GM18909 (cell line): ENCODE data around the gene POLD4.

Experiments
- ATAC-seq: cut with Tn5 transposase; IDR thresholded peaks from one replicate; pipeline ENCODE4 v1.9.1; 2021; ENCODE audit warnings: mild to moderate bottlenecking; ENCODE audit not compliant: unreplicated experiment, poor library complexity

POLD4 gene

GRCh38 chr11:67390947-67391303 lies 37.6 kb upstream of the POLD4 start:
- no peak for ATAC-seq

GRCh38 chr11:67389477-67389876 lies 36.1 kb upstream of the POLD4 start:
- ATAC-seq = no peak

DNA sequence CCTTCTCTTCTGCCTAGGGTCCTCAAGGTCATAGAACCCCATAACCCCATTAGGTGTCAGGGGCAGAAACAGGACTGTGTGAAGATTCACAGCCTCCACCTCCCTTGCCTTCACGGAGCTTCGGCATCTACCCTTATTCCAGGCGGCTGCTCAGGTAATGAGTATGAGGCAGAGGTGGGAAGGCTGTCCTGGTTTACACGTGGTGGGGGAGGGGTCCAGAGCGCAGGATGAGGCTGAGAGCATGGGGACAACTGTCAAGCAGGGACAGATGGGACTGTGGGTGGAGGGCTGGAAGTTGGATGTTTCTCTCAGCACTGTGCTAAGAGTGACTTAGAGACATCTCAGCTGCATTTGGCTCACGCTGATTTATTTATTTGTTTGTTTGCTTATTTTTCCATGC lies 34.2 kb upstream of the POLD4 start:
- ATAC-seq = no peak

DNA sequence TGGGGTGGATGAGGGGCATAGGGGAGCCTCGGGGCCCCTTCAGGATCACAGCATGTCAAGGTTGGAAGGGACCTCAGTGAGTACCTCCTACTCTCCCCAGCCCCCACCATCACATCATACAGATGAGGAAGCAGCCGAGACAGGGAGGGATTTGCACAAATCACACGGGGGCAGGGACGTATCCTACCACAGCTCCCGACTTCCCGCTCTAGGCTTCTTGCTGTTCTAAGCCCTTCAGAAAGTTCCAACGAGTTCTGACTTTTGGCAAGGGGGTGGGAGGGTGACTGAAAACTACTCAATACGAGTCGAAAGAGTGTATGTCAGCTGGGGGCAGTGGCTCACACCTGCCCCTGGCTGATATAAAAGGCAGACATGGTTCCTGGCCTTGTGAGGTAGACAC lies 33.7 kb upstream of the POLD4 start:
- ATAC-seq = no peak

DNA sequence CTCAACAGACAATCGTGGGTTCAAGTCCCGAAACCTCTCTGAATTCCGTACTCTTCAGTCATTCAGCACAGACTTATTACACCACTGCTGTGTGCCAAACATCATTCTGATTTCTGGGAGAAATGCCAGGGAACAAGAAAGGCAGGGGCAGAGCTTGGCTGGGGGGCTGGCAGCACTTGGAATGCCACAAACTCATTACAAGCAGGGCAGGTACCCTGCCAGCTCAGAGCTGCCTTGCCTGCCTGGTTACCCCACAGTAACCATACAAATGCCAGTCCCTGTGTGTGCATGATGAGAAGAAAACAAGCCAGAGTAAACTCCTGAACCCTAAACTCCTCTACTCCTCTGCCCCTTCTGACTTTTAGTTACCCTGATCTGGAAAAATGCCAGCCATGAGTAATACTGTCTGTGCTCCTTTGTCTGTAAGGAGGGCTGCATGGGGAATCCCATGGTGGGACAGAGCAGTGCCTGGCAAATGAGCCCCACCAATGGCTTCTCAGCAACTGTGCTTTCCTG lies 31.6 kb upstream of the POLD4 start:
- no peak for ATAC-seq

GRCh38 chr11:67382276-67383136 lies 29.2 kb upstream of the POLD4 start:
- no peak for ATAC-seq

DNA sequence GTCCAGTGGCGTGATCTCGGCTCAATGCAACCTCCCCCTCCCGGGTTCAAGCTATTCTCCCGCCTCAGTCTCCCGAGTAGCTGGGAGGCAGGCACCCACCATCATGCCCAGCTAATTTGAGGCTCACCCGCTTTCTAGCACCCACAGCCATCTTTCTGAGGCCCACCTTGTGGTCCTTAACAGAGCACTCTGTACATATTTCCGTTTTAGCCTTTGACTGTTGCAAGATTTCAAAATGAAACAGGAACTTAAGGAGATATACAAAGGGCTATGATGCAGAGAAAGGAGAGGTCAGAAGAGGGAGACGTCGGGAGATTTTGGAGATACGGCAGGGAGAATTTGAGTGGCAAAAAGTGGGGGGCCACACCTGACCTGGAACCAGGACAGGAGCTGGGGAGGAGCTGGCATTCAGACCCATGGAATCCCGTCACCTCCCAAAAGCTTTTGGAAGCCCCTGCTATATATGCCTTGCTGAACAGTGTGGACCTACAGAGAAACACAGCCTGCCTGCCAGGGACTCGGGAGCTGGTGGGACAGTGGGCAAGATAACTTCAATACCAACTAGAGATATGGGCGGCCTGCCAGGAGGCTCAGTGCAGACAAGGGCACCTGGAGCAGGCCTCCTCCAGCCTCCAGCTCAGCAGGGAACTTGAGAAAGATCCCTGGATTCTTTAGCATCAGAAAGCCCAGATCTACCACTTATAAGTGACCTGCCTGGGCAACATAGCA lies 28.1 kb upstream of the POLD4 start:
- ATAC-seq = no peak

GRCh38 chr11:67379061-67380058 lies 26.0 kb upstream of the POLD4 start:
- ATAC-seq = no peak

DNA sequence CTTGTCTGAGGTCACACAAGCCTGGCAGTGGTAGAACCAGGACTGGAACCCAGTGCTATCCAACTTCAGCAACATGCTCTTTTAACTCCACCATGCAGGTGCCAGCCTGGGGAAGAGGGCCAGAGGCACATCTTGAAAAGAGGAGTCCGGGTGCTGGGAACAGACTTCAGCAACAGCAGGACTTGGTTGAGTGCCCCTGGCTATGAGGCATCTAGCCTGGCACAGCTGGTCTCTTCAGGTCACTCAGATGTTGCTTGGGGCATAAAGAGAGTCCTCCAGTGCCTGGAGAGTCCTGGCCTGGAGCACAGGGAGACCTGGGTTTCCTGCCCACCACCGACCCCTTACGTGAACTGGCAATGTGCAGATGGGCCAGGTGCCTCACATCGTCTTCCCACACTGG lies 25.2 kb upstream of the POLD4 start:
- no peak for ATAC-seq

GRCh38 chr11:67376873-67377808 lies 23.8 kb upstream of the POLD4 start:
- no peak for ATAC-seq

DNA sequence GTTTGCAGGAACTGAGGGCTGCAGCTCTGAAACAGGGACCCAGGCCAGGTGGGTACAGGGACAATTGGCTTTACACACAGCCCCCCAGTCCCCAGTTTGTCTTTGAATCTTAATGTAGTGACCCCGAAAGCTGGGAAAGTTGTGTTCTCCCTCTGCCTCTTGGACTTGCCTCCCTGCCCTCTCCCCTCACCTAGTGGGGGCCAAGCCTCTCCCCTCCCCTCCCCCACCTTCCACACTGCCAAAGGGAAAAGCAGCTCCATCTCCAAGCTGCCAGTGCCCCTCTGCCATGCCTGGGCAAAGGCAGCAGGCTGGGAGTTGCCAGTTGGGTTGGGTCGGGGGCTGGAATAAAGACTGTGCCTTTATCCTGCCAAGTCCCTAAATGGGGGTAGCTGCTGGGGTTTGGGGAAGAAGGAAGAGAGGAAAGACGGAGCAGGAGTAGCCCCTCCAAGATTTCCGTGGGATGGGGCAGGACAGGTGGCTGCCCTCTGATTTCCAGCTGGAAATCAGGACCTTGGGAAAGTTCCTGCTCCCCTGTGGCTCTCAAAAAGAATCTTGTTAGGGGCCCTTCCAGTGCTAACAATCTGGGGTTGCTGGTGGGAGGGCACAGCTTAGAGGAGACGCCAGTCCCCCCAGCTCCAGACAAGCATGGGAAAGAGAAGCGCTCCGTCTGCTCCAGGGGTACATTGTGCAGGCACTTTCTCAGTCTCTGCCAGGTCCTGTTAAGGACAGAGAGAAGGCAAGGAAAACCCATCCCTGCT lies 22.9 kb upstream of the POLD4 start:
- no peak for ATAC-seq

DNA sequence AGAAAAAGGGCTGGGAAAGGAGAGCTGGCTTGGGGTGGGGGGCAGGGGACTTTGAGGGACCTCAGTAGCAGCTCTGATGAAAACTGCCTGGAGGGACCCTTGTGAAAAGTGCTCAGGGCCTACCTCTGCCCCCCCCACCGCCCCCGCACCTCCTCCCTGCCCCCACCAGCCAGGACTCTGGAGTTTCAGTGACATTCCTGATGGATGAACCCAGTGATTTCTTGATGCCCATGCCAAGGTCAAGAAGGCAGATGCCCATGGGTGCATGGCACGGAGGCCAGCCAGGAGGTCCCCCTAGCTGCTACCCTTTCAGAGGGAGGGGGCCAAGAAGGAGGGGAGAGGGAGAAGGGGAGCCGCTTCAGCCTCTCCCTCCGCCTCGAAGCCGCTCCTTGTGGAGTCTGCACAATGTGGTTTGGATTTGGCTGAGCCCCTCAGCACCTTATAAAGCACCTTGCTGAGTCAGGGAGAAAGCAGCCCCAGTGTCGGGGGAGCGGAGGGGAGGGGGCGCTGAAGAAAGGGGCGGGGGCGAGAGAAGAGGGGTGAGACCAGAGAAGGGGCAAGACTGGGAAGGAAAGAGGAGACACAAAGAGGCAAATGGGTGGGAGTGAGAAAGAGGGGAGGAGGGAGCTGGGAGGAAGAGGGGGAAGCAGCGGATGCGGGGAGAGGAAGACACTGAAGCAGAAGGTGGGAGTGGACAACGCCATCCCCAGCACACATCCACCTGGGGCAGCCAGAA lies 22.1 kb upstream of the POLD4 start:
- no peak for ATAC-seq

- ATAC-seq = no peak
Measured at GRCh38 chr11:67374571-67375281, 21.4 kb upstream of the POLD4 start.

- ATAC-seq = no peak
Measured at GRCh38 chr11:67373648-67374570, 20.6 kb upstream of the POLD4 start.

DNA sequence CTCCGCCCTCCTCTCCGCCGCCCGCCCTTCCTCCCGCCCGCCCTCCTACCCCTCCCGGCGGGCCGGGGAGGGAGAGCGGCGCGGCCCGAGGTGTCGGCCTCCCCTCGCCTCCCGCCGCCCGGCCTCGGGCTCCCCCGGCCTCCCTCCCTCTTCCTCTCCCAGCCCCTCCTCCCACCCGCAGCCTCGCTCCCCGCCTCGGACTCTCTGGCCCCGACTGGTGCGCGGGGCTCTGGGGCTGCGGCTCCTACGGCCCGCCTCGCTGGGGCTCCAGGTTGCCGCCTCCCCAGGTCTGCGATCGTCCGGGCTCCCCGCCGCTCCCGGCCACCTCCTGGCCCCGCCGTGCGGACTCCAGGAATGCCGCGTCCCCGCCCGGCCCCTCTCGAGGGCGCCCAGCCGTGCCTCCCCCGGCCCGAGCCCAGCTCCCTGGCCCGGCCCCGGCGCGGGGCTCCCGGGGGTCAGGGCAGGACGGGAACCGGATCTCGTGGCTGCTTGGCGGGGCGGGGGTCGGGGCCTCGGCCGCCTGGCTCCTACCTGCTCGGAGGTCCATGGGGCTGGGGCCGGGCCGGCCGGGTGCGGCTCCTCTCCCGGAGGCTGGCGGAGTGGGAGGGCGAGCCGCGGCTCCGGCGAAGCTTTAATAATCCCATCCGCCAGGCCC lies 19.8 kb upstream of the POLD4 start, which contains the start of gene CLCF1:
Gene CLCF1 (minus strand): TSS at position 606 of the 655 bp plus-strand sequence. CDS start 59 bp downstream, at position 547.
- no peak for ATAC-seq
